NOMO-1 treated with dmso at 0.1 percent for 144 hours (cell line): Measurements from ENCODE around the gene KISS1R.
A peak's percentile ranks its signal among the peaks of the same experiment; 100 is the strongest.

Experiments used
- DNase-seq: peaks from one replicate; lab custom pipeline; 2025; ENCODE audit not compliant: unreplicated experiment; lab: John Stamatoyannopoulos, UW

Gene KISS1R

DNA sequence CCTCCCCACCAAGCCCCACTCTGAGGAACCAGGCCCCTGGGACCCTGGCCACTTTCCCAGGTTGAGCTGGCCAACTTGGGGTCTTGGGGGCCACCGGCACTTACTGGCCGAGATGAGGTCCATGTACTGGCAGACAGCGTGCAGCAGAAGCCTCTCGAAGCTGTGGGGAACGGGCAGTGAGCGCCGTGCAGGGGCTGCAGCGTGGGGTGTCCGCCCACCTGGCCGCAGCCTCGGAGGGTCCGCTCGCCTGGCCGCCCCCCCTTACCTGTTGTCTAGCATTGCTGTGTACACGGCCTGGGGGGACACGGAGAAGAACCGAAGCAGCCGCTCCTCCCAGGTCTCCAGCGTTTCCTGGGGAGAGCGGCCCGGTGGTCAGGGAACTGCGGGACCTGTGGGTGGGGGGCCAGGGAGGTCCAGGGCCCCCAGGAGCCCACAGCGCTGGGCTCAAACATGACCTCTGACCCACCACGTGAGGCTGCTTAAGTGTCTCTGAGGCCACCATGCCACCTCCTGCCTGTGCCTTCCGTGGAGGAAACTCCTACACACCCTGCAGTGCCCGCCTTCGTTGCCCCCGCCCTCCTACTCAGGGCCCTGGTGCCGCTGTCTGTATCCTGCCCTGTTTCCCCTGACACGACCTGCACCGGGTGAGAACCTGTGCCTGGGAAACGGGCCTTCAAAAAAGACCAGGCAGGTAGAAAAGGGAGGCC is 17.6 kb upstream of the KISS1R start:
- DNase-seq = no peak

DNA sequence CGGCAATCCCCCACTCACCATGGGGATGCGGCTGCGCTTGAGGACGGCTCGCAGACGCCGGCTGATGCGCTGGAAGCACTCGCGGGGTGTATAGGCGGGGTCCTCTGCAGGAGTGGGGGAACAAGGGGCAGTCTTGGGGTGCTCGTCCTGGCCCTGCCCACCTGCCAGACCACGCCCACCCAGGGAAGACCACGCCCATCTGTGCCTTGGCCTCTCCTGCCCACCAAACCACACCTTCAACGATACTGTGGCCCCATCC is 17.2 kb upstream of the KISS1R start:
- no peak for DNase-seq

DNA sequence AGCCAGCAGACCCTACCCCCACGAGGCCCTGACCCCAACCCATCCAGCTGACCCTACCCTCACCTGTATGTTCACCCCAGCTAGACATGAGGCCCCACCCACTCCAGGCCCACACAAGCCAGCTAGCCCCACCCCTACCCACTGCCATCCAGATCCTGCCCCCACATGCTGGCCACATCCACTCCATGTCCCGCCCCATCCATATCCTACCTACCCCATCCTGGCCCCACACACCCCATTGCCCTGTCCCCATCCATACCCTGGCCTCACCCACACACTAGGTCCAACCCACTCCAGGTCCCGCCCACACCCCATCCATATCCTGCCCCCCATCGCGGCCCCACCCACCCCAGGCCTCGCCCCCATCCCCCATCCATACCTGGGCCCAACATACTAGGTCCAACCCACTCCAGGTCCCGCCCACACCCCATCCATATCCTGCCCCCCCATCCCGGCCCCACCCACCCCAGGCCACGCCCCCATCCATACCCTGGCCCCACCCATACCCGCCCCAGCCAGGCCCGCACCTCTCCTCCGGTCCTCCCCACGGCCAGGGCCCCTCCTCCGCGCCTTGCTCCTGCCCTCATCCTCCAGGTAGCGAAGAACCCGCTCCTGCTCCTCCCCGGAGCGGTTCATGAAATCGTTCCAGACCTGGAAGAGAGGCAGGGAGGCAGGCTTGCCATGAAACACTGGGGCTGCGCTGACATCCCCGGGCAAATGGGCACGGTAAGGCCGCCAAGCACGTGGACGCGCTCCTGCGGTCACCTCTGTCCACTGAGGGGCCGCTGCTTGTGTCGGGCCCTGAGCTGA is 16.6 kb upstream of the KISS1R start:
- no peak for DNase-seq

DNA sequence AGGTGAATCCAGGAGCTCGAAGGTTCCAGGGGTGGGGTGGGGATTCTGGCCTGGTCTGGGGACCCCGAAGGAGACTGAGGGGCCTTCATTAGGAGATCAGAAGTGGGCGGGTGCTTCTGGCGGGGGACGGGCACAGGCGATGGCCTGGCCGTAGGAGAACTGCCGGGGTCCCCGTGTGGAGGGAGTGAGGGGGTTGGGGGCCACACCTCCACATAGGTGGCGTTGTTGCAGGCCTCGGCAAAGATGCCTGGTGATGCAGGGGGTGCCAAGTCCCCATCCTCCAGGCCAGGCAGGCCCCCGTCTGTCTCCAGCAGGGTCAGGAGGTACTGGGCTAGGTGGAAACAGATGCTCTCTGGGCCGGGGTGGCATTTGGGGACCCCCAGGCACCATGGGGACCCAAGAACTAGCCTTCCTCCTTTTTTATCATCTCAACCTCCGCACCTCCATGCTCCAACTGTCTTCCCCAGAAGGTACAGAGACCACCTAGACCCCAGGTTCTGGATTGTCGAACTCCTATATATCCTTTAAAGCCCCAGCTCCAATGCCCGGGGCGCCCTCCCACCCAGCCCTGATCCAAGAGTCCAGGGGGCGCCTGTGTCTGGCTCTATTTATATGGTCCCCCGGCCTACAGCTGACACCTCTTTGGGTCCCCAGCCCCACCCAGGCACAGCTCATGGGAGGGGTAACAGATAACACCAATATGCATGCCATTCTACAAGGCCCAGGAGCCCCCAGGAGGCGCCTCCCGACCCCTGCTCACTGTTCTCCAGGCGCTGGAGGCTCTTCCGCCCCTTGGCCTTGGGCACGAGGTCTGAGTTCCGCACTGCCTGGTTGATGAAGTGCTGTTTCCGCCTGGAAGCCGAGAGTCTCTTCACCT is 15.7 kb upstream of the KISS1R start:
- no peak for DNase-seq

DNA sequence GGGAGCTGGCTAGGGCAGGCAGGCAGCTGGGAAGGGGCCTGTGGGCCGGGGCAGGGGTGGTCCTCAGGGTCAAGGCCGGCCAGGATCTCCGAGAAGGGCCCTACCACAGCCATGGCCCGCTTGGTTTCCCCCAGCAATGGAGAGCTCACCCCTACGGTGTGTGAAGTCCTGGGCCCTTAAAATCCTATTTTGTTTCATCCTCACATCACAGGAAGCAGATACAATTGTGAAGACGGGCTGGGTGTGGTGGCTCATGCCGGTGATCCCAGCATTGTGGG is 15.1 kb upstream of the KISS1R start:
- DNase-seq = no peak

DNA sequence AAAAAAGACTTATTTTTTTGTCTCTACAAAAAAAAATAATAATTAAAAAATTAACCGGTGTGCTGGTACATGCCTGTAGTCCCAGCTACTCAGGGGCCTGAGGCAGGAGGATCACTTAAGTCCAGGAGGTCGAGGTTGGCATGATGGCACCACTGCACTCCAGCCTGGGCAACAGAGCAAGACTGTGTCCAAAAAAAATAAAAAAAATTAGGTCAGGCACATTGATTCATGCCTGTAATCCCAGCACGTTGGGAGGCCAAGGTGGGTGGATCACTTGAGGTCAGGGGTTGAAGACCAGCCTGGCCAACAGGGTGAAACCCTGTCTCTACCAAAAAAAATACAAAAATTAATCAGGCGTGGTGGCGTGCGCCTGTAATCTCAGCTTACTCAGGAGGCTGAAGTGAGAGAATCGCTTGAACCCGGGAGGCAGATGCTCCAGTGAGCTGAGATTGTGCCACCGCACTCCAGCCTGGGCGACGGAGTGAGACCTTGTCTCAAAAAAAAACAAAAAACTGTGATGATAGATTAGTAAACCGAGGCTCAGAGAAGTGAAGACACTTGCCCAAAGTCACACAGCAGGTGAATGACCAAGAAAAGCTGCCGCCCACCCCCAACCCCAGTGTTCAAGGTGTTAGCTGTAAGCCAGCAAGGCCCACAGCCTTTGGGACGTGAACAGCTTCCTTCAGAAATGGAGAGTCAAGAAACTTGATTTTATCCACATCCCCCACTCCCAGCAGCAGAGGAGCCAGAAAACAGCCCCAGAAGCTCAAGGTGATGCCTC is 14.5 kb upstream of the KISS1R start:
- no peak for DNase-seq

DNA sequence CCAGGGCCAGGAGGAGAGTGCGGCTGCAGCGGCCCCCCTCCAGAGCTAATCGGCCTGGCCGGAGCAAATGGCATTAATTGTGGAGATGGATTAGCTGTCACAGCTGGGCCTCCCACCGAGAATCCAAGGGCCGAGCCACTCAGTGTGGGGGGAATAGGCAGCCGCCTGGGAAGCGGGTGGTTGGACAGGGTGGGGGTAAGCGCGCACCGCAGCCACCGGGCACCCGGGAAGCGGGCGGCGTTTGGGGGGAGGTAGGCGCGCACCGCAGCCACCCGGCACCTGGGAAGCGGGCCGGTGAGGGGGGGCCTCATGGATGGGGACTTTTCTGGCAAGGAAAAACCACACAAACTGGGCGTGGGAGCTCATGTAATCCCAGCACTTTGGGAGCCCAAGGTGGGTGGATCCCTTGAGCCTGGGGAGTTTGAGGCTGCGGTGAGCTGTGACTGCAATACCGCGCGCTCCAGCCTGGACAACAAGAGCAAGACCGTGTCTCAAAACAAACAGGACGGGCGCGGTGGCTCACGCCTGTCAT is 13.8 kb upstream of the KISS1R start:
- DNase-seq = no peak

DNA sequence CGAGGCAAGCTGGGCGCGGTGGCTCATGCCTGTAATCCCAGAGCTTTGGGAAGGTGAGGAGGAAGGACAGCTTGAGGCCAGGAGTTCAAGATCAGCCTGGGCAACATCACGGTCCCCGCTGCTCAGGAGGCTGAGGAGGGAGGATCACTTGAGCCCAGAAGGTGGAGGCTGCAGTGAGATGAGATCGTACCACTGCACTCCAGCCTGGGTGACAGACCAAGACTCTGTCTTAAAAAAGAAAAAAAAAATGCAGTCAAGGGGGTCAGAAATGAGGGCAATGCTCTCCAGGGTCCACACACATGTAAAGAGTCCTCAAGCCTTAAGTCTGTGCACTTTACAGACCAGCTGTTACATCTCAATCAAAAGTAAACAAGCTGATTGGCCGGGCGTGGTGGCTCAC is 12.6 kb upstream of the KISS1R start:
- DNase-seq = no peak

DNA sequence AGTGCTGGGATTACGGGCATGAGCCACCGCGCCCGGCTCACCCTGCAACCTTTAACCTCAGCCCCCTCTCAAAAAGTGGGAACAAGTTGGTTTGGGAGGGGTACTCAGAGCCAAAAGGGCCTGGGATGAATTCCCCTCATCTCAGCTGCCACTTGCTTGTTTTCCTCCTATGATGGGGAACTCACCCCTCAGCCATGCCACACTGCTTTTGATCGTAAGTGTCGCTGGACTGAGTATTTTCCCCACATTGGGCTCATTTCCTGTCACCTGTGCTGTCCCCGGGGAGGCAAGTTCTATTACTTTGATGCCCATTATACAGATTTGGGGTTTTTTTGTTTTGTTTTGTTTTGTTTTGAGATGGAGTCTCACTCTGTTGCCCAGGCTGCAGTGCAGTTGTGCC is 10.7 kb upstream of the KISS1R start:
- DNase-seq = no peak

DNA sequence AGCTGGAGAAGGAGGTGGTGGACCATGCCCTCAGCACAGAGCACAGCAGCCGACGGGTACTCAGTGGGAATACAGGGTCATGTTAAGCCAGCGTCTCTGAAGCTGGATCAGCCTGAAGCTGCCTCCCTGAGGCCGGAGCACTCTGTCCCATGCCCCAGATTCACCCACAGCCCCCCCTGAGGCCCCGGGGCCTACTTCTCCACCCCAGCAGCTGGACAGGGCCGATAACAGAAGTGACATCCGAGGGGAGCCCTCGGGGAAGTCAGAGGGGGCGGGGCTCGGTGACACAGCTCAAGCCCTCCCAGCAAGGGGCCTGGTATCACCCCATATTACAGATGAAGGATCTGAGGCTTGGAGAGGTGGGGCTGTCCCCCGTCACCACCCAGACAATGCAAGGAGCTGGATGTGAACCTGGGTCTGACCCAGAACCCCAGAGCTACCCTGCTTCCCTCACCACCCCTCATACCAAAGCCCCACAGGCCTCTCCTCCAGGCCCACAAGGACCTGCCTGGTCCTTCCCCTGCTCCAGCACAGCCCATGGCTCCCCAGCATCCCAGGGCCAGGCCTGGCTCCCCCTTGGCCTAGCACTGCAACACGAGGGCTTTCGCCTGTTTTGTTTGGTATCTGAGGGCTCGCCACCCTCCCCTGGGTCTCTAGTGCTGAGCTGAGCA is 9.8 kb upstream of the KISS1R start:
- no peak for DNase-seq

DNA sequence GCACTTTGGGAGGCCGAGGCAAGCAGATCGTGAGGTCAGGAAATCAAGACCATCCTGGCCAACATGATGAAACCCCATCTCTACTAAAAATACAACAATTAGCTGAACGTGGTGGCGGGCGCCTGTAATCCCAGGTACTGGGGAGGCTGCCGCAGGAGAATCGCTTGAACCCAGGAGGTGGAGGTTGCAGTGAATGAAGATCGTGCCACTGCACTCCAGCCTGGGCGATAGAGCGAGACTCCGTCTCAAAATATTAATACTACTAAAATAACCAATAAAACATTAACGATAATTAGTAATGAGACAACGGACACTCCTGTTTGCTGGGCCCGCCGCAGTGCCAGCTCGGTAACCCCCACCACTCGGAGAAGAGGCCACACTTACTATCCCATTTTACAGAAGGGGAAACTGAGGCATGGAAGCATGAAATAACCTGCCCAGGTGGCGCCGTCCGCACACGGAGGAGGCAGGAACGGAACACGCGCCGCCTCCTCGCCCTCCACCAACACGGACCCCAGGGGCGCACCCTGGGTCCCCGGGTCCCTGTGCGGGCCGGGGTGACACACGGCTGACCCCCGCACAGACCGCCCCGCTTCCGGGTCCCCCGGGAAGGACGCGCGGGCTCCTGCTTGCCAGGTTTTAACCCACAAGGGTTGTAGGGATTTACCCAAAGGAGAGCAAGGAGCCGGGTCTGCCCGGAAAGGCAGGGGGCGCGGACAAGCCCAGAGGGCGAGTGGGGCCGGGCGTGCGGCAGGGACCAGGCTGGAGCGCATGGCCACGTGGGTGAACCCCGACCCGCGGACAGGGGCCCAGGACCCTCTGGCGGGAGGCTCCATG is 5.7 kb upstream of the KISS1R start:
- DNase-seq = no peak

DNA sequence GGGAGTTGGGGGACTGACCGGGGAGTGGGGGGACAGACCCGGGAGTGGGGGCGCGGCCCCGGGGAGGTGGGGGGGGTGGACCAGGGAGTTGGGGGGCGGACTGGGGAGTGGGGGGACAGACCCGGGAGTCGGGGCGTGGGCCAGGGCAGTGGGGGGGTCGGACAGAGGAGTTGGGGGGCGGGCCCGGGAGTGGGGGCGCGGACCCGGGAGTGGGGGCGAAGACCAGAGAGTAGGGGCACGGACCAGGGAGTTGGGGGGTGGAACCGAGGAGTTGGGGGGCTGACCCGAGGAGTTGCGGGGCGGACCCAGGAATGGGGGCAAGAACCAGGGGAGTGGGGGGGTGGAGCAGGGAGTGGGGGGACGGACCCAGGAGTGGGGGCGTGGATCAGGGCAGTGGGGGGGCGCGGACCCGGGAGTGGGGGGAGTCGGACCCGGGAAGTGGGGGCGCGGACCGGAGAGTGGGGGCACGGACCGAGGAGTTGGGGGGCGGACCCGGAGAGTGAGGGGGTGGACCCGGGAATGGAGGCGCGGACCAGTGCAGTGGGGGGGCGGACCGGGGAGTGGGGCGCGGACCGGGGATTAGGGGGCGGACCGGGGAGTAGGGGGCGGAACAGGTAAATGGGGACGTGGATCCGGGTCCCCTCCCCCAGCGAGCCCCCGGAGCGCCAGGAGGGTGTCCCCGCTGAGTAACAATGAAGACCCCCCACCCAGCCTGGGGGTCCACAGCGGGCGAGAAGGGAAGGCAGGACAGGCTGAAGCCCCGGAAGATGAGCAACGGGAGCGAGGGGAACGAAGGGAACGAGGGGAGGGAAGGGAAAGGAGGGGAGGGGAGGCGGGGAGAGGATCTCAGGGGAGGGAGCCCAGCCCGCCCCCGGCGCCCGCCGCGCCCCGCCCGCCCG is 4.7 kb upstream of the KISS1R start:
- no peak for DNase-seq

DNA sequence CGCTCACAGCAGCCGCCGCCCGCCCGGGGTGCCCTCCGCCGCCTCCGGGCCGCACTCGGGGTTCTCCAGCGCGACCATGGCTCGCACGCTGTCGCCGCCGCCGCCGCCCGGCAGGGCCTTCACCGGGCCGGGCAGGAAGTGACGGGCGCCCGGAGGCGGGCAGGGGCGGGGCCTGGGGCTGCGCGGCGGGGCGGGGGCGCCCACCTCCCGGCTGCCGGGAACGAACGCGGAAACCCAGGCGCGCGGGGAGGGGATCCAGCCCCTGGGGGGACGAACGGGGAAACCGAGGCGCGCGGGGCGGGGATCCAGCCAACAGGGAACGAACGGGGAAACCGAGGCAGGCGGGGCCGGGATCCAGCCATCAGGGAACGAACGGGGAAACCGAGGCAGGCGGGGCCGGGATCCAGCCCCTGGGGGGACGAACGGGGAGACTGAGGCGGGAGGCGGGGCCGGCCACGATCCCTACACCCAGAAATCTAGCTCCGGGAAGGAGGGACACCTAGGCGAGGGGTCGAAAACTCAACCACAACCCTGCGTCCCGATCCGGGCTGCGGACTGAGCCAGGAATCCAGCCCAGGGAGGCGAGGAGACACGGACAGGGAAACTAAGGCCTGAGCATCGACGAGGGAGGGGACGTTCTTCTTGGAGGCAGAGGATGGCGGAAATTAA is 3.9 kb upstream of the KISS1R start, which contains the start of gene R3HDM4:
R3HDM4 (minus strand) TSS at position 140 of the 669 bp plus-strand sequence; CDS start at position 78, 62 bp downstream.
- peak; percentile 49 for DNase-seq

DNA sequence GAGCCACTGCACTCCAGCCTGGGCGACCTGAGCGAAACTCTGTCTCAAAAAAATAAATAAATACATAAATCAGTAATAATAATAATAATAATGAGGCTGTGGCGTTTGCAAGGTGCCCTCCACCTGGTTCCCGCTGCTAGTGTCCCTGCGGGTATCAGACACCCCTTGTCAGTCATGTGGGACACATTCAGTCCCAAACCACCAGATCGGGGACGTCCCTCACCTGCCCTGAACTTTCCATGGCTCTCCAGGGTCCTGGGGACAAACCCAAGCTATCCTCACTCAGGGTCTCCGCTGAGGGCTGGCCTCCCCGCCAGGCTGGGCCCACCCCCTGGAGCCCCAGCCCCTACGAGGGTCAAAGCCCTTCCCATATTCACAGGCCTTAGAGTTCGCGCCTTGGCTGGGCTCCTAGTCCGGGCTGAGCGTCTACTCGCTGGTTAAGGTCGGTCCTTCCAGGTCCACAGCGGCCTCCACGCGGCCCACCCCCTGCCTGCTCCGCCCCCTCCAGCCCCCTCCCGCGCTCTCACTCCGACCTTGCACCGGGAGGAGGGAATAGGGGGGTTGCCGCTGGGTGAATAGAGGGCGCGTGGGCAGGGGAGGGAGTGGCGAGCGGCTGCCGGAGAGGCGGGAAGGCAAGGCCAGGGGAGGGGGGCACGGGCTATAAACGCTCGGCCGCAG is 349 bp upstream of the KISS1R start:
- no peak for DNase-seq

DNA sequence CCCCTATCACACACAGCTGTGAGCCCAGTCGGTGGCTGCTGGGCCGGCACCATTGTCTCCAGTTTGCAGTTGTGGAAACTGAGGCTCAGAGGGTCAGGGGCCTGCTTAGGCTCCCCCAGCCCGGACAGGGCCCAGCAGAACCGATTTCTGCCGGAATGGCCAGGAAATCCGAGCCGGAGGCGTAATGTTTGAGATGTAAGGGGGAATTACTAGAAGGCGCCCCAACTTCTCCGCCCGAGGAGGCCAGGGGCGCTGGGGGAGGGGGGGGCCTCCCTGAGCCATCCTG is 962 bp downstream of the KISS1R start:
- no peak for DNase-seq

DNA sequence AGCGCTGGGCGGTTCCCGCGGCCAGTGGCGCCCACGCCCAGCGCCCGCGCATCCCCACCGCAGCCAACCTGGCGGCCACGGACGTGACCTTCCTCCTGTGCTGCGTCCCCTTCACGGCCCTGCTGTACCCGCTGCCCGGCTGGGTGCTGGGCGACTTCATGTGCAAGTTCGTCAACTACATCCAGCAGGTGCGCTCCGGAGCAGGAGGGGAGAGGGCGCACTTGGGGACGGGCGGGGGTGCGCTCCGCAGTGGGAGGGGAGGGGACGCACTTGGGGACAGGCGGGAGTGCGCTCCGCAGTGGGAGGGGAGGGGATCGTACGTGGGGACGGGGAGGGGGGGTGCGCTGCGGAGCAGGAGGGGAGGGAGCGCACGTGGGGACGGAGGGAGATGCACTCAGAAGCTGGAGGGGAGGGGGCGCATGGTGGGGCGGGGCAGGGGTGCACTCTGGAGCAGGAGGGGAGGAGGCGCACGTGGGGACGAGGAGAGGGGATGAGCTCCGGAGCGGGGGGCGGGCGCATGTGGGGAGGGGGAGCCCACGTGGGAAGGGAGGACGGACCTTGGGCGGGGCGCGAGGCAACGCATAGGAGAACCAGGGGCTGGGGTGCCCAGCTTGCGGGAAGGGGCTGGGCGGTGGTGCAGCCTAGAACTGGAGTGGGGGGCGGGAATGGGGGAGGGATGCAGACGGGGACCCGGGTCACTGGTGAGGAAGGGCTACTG is 1.5 kb downstream of the KISS1R start:
- DNase-seq = no peak
